Activated naive CD8-positive, alpha-beta T cell treated with anti-CD3 and anti-CD28 coated beads, Interleukin-2, amount 50 U/mL, for 16 hours (primary cell): ENCODE results near the gene CEP112.
"Not testable (repeated sequence)": the region's sequence is repeated elsewhere in the genome, so short reads cannot be mapped to it uniquely, and the experiment has no call there.

ENCODE experiments used
- DNase-seq: peaks from one replicate; pipeline ENCODE4 v3.0.0-alpha.2; 2020; ENCODE audit warnings: low read depth, low spot score

The CEP112 gene

GRCh38 chr17:65690626-65691310 lies 501.2 kb downstream of the CEP112 start:
- no peak for DNase-seq

DNA sequence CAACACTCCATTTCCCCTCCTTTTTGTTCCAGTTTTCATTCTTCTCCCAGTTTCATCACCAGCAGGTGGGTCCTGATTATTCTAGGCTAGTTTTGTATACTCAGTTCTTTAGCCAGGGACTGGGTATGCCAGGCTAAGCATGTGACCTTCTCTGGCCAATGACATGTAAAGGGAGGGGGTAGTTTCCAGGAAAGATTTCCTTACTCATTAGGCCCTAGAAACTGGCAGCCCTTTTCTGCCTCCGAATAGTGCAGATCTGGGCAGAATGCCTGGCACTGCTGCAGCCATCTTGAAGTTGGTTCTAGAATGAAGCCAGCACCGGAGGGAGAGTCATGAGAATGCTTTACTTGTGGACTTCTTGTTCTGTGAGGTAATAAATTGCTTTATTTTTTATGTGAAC lies 503.6 kb downstream of the CEP112 start:
- DNase-seq, result no peak

DNA sequence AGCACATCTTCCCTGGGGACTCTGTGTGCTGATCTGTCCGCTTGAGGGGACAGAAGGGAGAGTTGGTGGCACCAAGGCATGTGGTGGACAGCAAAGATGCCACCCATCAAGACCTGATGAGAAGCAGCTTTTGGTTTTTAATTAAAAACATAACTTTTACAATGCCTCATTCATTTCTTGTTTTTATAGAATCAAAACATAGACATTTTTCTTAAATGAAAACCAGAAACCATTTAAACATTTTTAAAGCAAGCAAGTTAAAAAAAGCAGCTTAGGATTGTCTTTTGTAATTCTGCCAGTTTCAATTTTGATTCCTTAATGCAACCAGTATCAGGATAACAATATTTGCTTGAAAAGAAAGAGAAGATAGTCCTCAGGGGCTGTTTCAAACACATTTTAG lies 506.8 kb downstream of the CEP112 start:
- no peak for DNase-seq

GRCh38 chr17:65684631-65685030 lies 507.3 kb downstream of the CEP112 start:
- no peak for DNase-seq

- no peak for DNase-seq
Observed at GRCh38 chr17:65683428-65683827, 508.5 kb downstream of the CEP112 start.

- not testable (repeated sequence) for DNase-seq
Observed at GRCh38 chr17:65681763-65682162, 510.2 kb downstream of the CEP112 start.

DNA sequence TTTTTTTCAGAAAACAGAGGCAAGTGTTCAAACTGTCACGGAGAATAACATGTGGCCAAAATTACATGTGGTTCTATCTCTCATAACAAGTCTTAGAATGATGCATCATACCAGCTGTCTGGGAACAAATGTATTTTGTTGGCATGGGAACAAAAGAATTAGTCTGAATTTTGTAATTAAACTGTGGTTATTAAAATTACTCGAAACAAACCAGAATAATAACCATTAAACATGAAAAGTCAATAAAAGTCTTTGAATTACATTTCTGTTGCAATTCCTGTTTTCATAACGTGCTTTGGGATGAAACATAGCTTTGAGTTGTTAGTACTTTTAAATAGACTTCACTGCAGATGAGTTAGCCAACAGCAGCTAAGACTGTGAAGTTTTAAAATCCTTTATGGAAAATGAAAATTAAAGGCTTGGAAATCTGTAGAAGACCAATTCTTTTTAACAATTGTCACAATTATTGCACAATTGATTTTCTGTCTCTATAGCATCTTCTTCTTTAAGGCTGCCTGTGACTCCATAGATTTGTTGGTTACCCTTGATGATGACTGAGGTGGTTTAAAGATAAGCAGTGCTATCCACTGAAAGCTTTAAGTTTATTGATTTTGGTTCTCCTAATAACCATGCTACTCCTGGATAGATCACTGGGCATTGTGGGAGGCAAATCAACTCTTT lies 512.6 kb downstream of the CEP112 start:
- no peak for DNase-seq

- no peak for DNase-seq
Observed at GRCh38 chr17:65678546-65678945, 513.4 kb downstream of the CEP112 start.

DNA sequence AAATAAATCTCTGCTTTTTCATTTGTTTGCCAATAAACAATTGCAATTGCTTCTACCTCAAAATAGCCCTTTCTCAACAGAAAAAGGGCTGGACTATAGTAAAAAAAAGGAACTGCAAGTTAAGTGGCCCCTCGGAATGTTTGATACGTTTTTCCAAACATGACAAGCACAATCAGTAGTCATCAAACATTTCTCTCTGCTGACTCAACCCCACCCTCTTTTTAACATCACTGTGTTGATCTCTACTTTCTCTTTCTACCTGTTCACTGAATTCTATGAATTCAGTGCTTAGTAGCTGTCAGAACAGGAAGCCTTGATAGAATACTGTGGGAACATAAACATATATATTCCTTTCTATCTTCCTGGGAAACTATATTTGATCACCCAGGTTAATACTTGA lies 514.0 kb downstream of the CEP112 start:
- no peak for DNase-seq

DNA sequence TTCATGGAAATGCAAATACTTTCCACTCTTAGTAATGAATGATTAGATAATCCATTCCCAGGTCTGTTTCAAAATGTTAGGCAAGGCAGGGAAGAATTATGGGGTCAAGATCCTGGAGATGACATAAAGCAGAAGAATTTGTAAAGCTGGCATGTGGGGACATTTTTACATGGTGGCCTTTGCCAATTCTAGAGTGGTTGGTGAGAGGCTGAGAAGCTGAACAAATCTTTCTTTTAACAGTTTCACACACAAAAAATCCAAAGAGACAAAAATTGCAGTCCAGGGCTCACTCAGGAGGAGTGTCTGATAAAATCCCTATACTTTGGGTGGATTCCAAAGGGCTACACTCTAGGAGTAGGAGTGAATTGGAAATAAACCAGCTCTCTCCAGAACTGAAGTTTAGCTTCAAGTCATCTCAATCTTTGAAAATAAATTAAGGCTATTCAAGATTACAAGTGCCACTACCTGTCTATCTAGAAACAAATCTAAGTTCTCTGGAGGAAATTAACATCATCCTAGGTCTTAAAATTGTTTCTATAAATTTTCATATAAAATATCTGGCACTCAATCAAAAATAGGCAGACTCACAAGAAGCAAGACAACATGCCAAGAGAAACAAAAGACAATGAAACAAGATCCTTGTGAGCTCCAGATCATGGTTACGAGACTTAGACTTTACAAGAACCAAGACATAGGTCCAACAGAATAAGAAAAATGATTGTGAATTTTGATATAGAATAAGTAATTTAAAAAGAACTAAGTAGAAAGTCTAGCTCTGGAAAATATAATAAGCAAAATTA lies 517.5 kb downstream of the CEP112 start:
- no peak for DNase-seq

- no peak for DNase-seq
Observed at GRCh38 chr17:65670667-65671371, 521.1 kb downstream of the CEP112 start.

- DNase-seq, result no peak
Observed at GRCh38 chr17:65668211-65668610, 523.7 kb downstream of the CEP112 start.

DNA sequence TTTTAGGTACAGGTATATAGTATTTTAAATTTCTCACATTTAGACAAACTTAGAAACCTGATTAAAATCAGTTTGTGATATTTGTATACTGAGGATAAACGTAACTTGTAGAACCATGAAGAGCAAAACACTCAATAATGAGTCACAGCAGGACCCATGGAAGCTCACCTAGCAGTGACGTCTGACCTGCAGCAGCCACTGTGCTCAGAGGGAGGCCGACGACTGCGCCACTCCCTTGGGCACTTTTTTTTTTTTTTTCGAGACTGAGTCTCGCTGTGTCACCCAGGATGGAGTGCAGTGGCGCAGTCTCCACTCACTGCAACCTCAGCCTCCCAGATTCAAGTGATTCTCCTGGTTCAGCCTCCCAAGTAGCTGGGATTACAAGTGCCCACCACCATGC lies 524.3 kb downstream of the CEP112 start:
- no peak for DNase-seq

- no peak for DNase-seq
Observed at GRCh38 chr17:65666876-65667321, 525.0 kb downstream of the CEP112 start.

DNA sequence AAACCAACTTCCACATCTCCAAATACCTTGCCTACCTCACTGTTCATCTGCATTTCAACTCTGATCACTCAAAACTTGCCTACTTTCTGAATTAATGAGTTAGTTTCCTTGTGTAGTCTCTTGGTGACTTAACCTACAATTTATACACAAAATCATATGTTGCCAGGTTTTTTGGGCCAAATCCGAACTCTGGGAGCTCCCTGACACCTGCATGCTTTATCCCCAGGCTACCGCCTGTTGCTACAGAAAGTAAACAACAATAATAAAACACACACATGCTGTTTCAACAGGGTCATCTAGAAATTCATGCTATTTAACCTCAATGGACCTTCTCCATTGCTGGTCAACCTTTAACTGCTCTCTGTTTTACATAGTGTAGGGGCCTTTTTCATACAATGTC lies 526.0 kb downstream of the CEP112 start:
- no peak for DNase-seq

- DNase-seq, result no peak
Observed at GRCh38 chr17:65664696-65665095, 527.2 kb downstream of the CEP112 start.

DNA sequence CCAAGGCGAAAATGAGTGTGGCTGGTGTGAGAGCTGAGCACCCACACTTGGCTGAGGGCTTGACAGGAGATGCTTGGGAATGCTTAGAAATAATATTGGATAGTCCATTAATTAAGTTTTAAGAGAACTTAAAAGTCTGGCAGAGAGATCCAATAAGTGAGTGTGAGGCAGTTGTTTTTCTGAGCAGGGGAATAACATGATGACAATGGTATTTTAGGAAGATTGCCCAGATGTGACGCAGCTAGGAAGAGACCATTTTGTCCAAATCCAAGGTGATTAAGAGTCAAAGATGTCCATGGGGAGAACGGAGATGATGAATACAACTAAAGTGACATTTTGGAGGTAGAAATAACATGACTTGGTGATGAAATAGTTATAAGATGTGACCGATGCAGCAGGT lies 527.7 kb downstream of the CEP112 start:
- no peak for DNase-seq

GRCh38 chr17:65662196-65662595 lies 529.7 kb downstream of the CEP112 start:
- no peak for DNase-seq

GRCh38 chr17:65660947-65661346 lies 531.0 kb downstream of the CEP112 start:
- no peak for DNase-seq

DNA sequence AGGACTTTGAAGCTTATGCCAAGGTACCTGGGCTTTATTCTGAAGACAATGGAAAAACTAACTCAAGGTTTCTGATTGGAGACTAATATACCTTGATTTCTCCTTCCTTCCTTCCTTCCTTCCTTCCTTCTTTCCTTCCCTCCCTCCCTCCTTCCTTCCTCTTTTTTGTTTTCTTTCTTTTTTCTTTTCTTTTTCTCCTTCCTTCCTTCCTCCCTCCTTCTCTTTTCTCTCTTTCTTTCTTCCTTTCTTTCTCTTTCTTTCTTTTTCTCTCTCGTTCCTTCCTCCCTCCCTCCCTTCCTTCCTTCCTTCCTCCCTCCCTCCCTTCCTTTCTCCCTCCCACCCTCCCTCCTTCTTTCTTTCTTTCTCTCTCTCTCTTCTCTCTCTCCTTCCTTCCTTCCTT lies 531.9 kb downstream of the CEP112 start:
- no peak for DNase-seq

DNA sequence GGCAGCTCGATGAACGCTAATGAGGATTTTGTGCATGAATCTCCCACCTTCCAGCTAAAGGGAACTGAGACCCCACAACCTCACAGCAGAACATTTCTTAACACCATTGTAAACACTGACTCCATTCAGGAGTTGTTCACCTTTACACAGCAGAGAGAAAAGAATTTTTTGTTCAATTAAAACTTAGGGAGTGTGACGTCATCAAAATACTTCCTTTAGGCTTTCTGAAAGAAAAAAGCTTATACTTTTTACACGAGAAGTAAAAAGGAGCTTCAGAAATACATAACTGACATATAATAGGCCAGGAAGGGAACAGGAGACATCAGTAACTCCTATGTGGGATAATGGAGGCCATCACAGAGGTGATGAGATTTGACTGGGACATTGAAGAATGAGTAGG lies 532.4 kb downstream of the CEP112 start:
- DNase-seq, result no peak

- no peak for DNase-seq
Observed at GRCh38 chr17:65657251-65657828, 534.6 kb downstream of the CEP112 start.
